PC-9 (cell line): Measurements from ENCODE around the gene JAG2.

Experiments used
- EZH2 ChIP-seq: fragments of 200-600 bp; sonication (generic); IDR thresholded peaks from 2 replicates; pipeline ENCODE4 v1.8.0; 2017; ENCODE audit warnings: antibody characterized with exemption, low read depth
- TF ChIP-seq, protein P1 (sequence below): fragments of 200-600 bp; sonication (generic); conservative IDR thresholded peaks from 2 replicates; pipeline ENCODE4 v1.6.1; 2017; ENCODE audit warnings: mixed run types, antibody characterized with exemption, mild to moderate bottlenecking, moderate library complexity

GRCh38 chr14:105105158-105105557 is 63.4 kb downstream of the JAG2 start:
- TF ChIP-seq, protein P1, sequence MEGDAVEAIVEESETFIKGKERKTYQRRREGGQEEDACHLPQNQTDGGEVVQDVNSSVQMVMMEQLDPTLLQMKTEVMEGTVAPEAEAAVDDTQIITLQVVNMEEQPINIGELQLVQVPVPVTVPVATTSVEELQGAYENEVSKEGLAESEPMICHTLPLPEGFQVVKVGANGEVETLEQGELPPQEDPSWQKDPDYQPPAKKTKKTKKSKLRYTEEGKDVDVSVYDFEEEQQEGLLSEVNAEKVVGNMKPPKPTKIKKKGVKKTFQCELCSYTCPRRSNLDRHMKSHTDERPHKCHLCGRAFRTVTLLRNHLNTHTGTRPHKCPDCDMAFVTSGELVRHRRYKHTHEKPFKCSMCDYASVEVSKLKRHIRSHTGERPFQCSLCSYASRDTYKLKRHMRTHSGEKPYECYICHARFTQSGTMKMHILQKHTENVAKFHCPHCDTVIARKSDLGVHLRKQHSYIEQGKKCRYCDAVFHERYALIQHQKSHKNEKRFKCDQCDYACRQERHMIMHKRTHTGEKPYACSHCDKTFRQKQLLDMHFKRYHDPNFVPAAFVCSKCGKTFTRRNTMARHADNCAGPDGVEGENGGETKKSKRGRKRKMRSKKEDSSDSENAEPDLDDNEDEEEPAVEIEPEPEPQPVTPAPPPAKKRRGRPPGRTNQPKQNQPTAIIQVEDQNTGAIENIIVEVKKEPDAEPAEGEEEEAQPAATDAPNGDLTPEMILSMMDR: no peak
- TF ChIP-seq EZH2: no peak
